Brain pericyte (primary cell): Measurements from ENCODE around the gene COX7A2.

Source experiments
- DNase-seq: peaks from one replicate; pipeline ENCODE4 v3.0.0-alpha.2; 2012; ENCODE audit warnings: low read depth, low spot score

Gene COX7A2

GRCh38 chr6:75221116-75221515, 22.5 kb downstream of the COX7A2 start:
- no peak for DNase-seq

- no peak for DNase-seq
These were observed 23.2 kb downstream of the COX7A2 start for GRCh38 chr6:75220357-75220756.

DNA sequence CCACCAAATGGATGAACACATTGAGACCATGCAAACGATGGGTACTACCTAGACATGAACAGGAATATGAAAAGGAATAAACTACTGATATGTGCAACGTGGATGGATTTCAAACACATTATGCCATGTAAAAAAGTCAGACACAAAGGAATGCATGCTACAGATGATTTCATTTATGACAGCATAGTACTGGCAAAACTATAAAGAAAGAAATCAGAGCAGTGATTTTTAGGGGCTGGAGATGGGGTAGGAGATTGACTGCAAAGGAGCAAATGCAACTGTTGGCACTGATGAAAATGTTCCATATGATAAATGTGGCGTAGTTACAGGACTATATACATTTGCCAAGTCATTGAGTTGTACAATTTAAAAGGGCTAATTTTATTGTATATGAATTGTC, 24.3 kb downstream of the COX7A2 start:
- no peak for DNase-seq

GRCh38 chr6:75217193-75217592, 26.4 kb downstream of the COX7A2 start:
- DNase-seq, result no peak

GRCh38 chr6:75215291-75215690, 28.3 kb downstream of the COX7A2 start:
- no peak for DNase-seq

GRCh38 chr6:75213732-75214131, 29.9 kb downstream of the COX7A2 start:
- DNase-seq, result no peak

GRCh38 chr6:75213112-75213511, 30.5 kb downstream of the COX7A2 start:
- no peak for DNase-seq

GRCh38 chr6:75211920-75212590, 31.5 kb downstream of the COX7A2 start:
- DNase-seq, result no peak

- DNase-seq, result no peak
These were observed 32.5 kb downstream of the COX7A2 start for GRCh38 chr6:75210885-75211739.

GRCh38 chr6:75209184-75209723, 34.3 kb downstream of the COX7A2 start:
- no peak for DNase-seq

DNA sequence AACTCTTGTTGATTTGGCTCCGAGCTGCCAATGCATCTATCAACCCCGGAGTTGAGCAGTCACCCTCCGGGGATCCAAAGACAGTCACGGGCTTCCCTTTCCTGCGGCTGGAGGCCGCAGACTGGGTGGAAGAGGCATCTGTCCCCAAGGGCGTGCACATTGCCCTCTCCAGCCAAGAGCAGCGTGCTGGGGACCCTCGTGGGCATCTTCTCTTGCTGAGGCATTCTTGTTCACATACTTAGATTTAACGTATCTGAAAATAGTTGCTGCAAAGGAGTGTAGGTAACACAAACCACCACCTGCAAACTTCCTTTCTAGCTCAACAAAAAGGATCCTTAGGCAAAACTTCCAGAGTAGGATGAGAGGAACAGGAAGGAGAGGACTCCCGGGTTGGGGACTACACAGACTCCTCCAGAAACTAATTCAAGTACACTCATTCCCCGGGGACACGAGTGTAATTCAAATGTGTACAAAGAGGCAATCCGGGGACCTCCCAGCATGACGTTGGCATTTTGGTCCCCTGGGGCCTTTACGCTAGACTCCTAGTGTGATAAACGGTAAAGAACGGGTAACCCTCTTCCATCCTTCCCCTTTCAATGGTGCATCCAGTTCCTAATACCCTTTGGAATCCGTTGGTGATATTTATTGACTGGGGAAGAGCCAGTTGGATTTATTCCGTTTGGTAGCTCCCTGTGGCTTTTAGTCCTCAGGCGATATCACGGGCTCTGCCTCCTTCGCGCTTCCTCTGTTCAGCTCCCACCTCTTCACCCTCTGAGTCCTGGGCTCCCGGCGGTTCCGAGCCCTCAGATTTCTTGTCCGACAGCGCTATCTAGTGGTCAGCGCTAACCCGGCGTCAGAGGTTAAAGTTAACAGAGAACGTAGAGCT, 35.1 kb downstream of the COX7A2 start:
- no peak for DNase-seq

DNA sequence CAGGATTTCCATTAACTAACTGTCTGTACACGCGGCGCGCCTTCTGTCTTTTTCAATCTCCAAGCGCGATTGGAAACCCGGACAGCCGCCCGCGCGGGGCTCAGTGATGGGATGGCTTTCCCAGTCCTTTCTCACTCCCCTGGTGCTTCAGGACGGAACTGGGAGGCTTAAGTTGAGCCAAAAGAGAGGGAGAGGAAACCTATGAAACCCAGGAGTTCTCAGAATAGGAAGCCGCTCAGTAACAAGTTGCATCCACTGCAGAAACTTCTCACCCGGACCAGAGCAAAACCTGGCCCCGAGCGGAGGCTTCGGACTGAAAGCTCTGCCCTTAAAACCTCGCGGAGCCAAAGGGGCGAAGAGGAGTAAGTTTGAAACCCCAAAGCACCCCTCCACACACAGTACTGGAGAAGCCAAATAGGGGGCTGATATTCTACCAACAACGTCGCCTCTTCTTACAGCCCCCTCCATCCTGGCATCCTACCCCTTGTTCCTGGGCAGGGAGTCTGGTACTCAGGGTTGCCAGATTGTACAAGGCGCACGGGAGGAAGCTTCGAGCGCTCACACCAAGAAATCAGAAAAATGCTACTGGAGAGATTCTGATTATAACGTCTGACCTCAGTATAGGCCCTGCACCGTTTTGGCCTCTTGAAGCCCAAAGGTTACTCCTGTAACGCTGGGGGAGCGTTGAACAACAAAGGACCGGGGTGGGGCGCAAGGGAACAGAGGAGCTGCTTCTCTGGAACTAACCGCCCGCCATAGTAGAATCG, 36.8 kb downstream of the COX7A2 start:
- DNase-seq, result no peak

DNA sequence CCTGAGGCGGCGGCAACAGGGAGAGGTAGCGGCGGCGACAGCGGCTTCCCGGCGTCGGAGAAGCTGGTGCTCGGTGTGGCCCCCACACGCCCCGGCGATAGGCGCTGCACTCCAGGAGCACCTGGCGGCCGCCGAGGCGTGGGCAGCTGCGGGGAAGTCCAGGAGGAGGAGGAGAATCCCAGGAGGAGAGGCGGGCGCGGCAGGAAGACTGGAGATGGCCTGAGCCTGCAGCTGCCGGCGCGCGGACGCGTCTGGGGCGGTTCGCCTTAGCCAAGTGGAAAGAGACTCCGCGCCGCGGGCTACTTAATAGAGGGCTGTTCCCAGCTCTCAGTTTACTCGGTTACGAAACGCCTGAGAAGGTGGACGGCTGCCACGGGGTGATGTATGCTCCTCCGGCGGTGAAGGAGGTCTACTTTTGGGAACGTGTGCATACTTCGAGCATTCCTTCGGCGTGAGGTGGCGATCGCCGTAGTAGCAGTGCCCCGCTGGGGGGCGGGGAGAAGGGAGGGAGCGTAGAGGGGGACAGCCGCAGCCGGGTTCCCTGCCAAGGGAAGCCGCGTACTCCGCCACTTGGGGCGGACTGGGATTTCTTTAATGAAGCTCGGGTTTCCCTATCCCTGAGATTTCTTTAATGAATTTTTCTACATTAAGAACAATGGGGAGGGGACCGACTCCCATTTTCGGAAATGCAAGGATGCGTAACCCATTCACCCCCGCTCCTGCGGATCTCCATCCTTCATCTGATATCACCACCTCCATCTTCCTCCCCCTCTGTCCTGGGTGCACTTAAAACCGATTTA, 37.6 kb downstream of the COX7A2 start, which contains the start of gene COL12A1:
Gene COL12A1 (minus strand): TSS at position 278 of the 800 bp plus-strand sequence. CDS start 3,261 bp downstream, outside the sequence.
- peak; percentile 71 for DNase-seq

DNA sequence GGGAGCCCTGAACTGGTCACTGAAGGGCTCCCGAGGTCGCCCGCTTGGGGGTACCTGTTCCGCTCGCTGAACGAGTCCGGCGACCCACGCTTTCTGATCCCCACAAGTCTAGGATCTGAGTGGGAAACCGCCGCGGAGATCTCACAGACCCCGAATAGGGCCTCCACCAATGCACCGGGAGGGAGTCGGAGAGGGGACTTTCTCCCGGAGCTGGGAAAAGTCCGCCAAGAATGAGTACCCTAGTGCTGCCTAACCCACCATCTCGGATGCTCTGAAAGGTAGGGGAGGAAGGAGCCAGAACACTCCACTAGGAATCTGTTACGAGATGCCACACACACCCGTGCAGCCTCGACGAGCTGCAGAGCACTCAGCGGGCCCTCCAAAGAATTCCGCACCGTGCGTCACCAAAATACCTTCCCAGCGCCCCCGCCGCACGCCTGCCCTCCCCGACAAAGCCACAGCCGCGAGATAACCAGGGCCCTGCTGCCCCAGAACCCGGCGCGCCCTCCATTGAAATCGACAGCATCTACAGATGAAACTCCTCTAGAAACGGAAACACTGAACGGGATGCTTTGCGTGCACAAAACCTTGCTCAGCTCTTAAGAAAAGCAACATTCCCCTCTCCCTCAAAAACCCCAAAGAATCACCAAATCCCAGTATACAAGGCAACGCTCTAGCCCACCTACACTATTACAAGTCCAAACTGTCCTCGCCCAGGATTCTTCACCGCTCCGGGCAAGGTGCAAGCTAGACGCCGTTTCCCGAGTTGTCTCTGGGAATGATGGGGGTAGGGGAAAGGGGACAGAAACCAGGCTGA, 38.4 kb downstream of the COX7A2 start:
- no peak for DNase-seq

DNA sequence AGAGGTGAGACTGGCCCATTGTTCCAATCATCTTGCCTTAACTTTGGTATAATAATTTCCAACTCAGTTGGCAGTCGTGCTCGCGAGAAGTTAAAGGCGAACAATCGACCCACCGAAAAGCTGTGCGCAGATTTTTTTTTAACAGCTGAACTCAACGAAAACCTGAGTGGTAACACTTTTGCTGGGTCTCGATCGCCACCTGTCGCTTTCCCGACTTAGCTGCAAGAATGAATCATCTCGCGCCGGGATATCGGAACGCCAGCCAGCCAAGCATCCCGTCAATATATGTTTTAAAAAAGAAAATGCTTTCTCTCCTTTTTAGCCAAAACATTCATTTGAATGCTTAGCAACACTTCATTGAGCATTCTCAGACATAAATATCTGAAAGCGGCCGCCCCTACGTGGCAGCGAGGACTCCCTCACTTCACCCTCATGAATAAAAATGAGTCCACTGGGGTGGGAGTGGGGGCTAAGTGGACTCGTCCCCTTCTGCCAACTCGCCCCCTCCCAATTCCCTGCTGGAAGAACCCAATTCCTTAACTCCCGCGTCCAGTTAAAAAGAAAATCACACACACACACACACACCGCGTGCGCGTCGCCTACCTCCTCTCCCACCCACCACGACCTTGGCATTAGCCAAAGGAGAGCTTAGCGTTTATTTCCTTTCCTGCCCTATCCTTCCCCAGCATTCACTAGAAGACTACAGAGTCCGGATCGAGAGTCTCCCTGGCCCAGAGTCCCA, 39.2 kb downstream of the COX7A2 start:
- peak; percentile 61 for DNase-seq

- DNase-seq, result no peak
These were observed 39.9 kb downstream of the COX7A2 start for GRCh38 chr6:75203721-75204120.

DNA sequence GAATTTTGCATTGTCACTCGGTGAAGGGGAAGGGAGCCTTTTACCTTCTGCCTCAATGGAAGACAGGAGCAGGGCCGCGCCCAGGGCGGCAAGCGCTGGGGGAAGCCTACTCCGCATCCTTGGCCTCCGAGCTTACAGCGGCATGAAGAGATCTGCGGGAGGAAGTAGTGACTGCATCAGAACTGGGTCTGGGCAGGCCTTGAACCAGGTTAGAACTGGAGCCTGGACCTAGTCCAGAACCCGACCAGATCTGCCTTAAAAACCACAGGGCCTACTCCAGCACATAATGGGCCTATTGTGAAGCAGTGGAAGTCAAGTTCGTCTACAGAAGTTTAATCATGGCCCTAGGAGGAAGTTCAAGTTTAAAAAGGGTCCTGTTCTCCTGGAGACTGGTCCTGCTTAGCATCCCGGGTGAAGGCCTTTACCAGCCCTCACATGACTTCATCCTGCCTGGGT, 40.9 kb downstream of the COX7A2 start:
- no peak for DNase-seq

GRCh38 chr6:75201901-75202672, 41.5 kb downstream of the COX7A2 start:
- no peak for DNase-seq
